Measurements from ENCODE around the gene CRACR2B.

- TF ChIP-seq, protein P1, sequence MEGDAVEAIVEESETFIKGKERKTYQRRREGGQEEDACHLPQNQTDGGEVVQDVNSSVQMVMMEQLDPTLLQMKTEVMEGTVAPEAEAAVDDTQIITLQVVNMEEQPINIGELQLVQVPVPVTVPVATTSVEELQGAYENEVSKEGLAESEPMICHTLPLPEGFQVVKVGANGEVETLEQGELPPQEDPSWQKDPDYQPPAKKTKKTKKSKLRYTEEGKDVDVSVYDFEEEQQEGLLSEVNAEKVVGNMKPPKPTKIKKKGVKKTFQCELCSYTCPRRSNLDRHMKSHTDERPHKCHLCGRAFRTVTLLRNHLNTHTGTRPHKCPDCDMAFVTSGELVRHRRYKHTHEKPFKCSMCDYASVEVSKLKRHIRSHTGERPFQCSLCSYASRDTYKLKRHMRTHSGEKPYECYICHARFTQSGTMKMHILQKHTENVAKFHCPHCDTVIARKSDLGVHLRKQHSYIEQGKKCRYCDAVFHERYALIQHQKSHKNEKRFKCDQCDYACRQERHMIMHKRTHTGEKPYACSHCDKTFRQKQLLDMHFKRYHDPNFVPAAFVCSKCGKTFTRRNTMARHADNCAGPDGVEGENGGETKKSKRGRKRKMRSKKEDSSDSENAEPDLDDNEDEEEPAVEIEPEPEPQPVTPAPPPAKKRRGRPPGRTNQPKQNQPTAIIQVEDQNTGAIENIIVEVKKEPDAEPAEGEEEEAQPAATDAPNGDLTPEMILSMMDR (conservative IDR thresholded peaks at IDR 0.05 in 1 of 2, IDR thresholded peaks at IDR 0.05 in 1 of 2; ENCODE audit: extremely low read depth in 1 of 2, insufficient read depth in 1 of 2, low read depth in 1 of 2, low read length in 2 of 2): no peak
- TF ChIP-seq EZH2 (IDR thresholded peaks at IDR 0.05; ENCODE audit: borderline replicate concordance, low read length): no peak
These were observed 41.8 kb downstream of the CRACR2B start for GRCh38 chr11:869399-870126.

All from mammary epithelial cell (primary cell).